ENCODE measurements around the gene POLR2E. TPM values are rescaled to one million over a fixed set of nuclear protein-coding genes. Genes with fewer than 3 reads are reported as not detected.

Gene POLR2E
- total and polyA plus RNA-seq, 2 of the 8 experiments (the other 6 are each of a cell fraction or from before 2014, with no cell fraction given) = 281 to 381 TPM

DNA sequence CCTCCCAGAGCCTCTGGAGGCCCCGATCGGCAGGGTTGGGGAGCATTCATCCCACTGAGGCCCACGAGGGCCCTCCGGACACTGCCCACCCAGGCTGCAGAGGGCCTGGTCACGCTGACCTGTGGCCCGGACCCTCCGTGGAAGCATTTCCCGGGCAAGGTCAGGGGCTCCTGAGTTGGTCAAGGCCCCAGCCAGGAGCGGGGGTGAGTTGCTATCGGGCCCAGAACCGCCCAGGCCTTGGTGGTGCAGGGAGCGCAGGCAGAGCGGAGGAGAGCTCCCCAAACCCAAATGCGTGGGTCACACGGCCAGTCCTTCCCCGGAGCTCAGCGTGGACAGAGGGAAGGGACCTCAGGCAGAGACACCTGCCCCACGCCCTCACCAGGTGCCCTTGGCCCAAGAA, 34.4 kb upstream of the POLR2E start:
- Histone ChIP-seq H4K91ac (replicated peaks; ENCODE audit: insufficient read length, low read length) (no peak overlapping the region), H2BK20ac (ENCODE audit: low read length) (no peak overlapping the region), H3K4me3 (ENCODE audit: extremely low read depth in 1 of 4, insufficient read depth in 2 of 4, low read depth in 3 of 4, low read length in 4 of 4) (no peak overlapping the region), H2BK120ac (replicated peaks; ENCODE audit: low read depth, low read length) (no peak overlapping the region), H3K36me3 (ENCODE audit: control insufficient read depth in 2 of 4, insufficient read depth in 4 of 4, low read length in 3 of 4) (peaks cover 2 to 12% (median 4%) of the 10 kb centered on the region in 4 experiments; a peak in 4 of 8 replicates), H4K5ac (ENCODE audit: insufficient read length, low read depth, low read length) (no peak overlapping the region), H3K9me3 (ENCODE audit: insufficient read depth in 2 of 2, low read depth in 1 of 2, low read length in 1 of 2) (no peaks in the 10 kb centered on the region), H3K79me2 (ENCODE audit: control insufficient read depth in 1 of 2, insufficient read depth in 2 of 2, low read length in 2 of 2) (no peaks in the 10 kb centered on the region; a peak in 1 of 4 replicates), H3K9ac (replicated peaks in 1 of 4; ENCODE audit: extremely low read depth in 1 of 4, low read depth in 3 of 4, low read length in 3 of 4) (no peak overlapping the region), H3K4ac (replicated peaks; ENCODE audit: insufficient read length, low read depth, low read length) (no peak overlapping the region), H3K56ac (replicated peaks; ENCODE audit: insufficient read length, low read depth, low read length) (no peak overlapping the region), H3K14ac (ENCODE audit: insufficient read length) (no peak overlapping the region), H3K18ac (ENCODE audit: extremely low read depth, low read length) (no peak overlapping the region), H3K23ac (ENCODE audit: insufficient read length) (no peak overlapping the region), H3K27ac (ENCODE audit: low read depth, low read length) (no peak overlapping the region; the same call in 1 of the 2 replicates), H2AFZ (ENCODE audit: low read length) (no peak overlapping the region), H4K8ac (ENCODE audit: extremely low read depth, insufficient read depth, low read length) (no peak overlapping the region), H2AK5ac (ENCODE audit: low read depth, low read length) (no peak overlapping the region), H3K23me2 (ENCODE audit: low read depth, low read length) (peaks cover 4% of the 10 kb centered on the region; the same call in 1 of the 2 replicates), H3K4me2 (ENCODE audit: insufficient read depth in 1 of 2, low read depth in 2 of 2, low read length in 2 of 2) (no peak overlapping the region), H2BK12ac (ENCODE audit: low read depth, low read length) (no peak overlapping the region), H4K20me1 (replicated peaks in 1 of 2; ENCODE audit: control insufficient read depth in 1 of 2, insufficient read depth in 2 of 2, low read length in 2 of 2) (peaks cover 4 to 12% of the 10 kb centered on the region in 2 experiments), H3K27me3 (replicated peaks in 1 of 4; ENCODE audit: control insufficient read depth in 3 of 4, extremely low read depth in 1 of 4, insufficient read depth in 3 of 4, low read length in 3 of 4) (no peaks in the 10 kb centered on the region), H3K79me1 (ENCODE audit: low read depth, low read length) (peaks cover 14% of the 10 kb centered on the region), H2BK15ac (ENCODE audit: low read length) (no peak overlapping the region), H3K4me1 (replicated peaks in 1 of 4; ENCODE audit: control insufficient read depth in 3 of 4, insufficient read depth in 4 of 4, low read length in 3 of 4) (peaks cover 0 to 14% (median 7%) of the 10 kb centered on the region in 4 experiments; a peak in 6 of 7 replicates), H2BK5ac (ENCODE audit: low read depth, low read length) (no peak overlapping the region)
- WGBS, 2 experiments (ENCODE audit: extremely low coverage in 1 of 2, insufficient coverage in 1 of 2, insufficient read length in 1 of 2, insufficient replicate concordance in 2 of 2, low coverage in 1 of 2, low lambda C conversion rate in 2 of 2, missing lambda C conversion rate in 1 of 2) = 92% methylated on average over 18 of the region's 18 CpGs; no CpG with 5 or more reads in 1 of the 2 experiments
- DNase-seq (ENCODE audit: low read depth in 1 of 2, low spot score in 2 of 2) = no peak
- FAIRE-seq = no peak
- TF ChIP-seq NANOG (IDR thresholded peaks at IDR 0.05; ENCODE audit: insufficient read depth, low read depth, low read length, poor library complexity, severe bottlenecking) (no peak), SIX5 (IDR thresholded peaks at IDR 0.05; ENCODE audit: low read depth, low read length) (no peak), CEBPB (IDR thresholded peaks at IDR 0.05; ENCODE audit: low read depth, low read length) (no peak)
- POLR2A ChIA-PET (ENCODE audit: partially characterized antibody) = interaction anchor here (1.2 kb wide), 1 partner anchor 42 kb away, joined by 3 read pairs; no protein-coding TSS in a partner anchor
- CTCF ChIA-PET (ENCODE audit: partially characterized antibody) = interaction anchor here (0.8 to 4.5 kb wide), 12 partner anchors 10 to 114 kb away, joined by 3 to 24 read pairs (median 4); no protein-coding TSS in a partner anchor
